COLO668 (cell line): Measurements from ENCODE around the gene IGSF22.

Experiments used
- DNase-seq: peaks from one replicate; lab custom pipeline; 2025; ENCODE audit not compliant: unreplicated experiment; lab: John Stamatoyannopoulos, UW

IGSF22 gene

DNA sequence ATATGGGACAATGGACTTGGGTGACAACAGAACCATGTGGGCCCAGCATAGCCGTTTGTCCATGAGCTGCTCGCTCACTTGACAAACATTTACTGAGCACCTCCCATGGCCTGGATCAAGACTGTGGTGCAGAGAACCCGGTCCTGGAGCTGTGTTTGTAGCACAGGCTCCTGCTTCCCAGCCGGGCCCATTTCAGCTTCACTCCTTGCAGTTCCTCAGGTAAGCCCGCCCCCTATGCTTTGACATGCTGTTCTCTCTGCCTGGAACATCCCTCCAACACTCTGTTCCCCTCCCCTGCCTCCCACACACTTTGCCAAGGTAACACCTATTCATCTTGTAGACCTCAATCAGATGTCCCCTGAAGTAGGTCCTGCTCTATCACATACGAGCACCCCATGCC is 19.3 kb upstream of the IGSF22 start:
- DNase-seq = no peak

DNA sequence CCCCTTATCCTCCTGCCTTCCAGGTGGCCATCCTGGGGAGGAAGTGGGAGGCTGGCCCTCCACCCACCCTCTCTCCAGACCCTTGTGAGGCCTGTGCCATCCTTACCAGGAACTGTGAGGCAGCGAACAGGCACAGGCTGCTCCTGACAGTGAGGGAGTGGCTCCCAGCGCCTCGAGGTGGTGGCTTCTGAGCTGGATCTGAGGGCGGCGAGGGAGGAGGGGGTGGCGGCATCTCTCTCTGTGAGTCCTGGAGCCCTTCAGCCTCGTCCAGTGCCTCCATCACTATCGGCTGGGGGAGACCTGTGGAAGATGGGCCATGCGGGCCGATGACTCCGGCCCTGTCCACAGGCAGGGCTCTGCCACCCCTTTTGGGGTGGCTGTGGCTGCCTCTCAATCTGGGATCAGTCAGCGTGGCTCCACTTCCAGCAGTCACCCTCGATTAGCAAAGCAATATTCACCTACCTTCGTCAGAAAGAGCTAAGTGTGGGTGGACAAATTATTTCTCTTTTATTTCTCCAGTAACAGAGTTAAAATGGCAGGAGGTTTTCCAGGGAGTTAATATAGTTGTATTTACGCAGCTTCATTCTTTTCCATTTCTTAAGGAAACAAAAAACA is 18.0 kb upstream of the IGSF22 start:
- DNase-seq = no peak

DNA sequence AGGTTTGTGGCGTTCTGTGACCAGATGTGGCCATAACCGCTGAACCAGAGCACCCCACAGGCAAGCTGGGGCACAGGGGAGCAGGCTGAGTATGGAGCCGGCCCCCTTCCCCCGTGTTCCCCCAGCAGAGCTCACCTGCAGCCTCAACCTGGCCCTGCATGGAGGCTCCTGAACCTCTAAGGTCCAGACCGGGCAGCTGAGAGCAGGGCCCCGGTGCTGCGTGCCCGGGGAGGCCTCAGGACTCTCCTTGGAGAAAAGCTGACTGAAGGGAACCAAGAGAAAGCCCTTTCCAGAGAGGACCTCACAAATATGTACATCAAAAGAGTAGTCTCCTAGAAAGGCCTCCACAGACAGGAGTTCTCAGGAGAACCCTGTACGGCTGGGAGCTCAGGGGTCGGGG is 17.4 kb upstream of the IGSF22 start:
- DNase-seq = no peak

DNA sequence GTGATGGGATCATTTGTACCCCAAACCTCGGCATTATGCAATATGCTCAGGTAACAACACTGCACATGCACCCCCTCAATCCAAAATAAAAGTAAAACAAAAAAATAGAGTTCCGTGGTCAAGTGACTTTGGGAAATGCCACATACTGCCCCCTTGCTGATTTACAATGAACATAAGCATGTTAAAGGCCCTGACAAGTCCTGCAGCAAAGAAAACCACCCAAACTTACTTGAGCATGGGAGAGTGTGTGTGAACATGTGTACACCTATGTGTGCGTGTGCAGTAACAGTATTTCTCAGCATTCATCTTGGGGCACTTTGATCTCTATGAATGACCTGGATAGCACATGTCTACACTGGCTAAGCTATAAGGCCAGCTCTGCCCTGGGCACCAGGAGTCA is 15.8 kb upstream of the IGSF22 start:
- DNase-seq = no peak

DNA sequence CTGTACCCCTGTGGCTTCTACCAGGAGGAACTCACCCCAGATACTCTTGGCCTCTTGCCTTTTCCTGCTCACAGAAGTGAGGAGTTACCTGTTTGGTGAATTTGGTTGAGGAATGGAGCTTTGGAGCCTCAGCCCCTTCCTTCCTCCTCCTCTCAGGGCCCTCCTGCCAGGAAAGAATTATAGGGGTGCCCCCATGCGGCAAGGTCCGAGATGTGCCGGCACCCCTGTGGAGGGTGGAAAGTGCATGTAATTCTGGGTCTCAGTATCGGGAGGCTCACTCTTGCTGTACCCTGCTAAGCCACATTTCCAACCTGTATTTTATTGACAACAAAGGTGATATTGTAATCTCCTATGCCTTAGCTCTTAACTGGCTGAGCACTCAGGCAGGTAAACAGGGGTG is 13.7 kb upstream of the IGSF22 start:
- no peak for DNase-seq

DNA sequence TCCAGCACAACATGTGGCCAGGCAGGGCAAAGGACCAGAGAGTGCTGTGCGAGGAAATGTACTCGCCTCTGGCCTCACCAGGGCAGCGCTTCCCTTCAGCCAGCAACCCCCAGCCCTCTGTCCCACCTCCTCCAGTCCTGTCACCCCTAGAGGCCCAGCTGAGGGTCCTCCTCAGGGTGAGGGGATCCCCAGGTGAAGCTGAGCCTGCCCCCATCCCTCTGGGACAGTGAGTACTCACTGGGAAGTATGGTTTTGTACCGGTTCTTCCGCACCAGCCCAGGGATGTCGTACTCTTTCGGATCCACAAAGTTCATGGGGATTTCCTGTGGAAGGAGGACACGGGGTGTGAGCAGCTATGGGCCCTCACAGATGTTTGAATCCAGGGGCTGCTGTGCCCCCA is 11.7 kb upstream of the IGSF22 start:
- no peak for DNase-seq

DNA sequence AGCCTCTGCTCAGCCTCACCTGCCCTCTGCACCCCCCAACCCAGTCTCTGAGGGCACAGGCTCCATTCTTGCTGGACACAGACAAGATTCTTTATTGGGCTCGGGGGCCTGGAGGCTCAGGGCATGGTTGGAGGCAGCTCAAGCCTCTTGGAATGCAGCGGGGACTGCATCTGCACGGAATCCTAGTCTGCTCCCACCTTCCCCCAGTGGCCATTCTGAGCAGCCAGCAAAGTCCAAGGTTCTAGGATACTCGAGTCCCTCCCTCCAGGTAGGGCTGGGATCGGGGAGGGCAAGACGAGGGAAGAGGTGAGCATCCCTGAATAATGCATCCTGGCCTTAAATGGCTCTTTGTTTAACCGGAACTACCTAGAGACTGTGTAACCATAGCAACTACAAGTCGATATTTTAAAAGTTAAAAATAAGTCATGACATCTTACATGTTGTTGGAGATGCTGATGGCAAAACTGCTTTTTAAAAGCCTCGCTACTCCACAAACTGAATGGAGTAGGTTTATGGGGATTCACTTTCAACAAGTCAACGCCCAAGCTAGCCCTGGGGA is 10.7 kb upstream of the IGSF22 start:
- DNase-seq = no peak

DNA sequence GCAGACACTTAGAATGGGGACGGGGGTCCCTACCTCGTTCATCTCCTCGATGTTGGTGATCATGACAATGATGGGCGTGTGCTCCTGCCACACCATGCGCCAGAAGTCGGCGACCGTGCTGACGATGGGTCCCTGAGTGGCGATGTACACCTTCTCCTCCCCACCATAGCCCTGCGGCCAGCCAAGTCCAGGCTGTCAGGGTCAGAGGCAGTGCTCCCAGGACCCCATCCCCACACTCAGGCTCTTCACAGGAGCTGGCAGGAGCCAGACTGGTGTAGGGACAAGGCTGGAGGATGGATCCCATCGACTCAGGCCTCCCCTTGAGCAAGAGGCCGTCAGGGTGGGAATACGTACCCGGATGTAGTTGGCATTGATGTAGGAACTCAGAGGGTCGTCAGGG is 7.2 kb upstream of the IGSF22 start:
- DNase-seq = no peak

DNA sequence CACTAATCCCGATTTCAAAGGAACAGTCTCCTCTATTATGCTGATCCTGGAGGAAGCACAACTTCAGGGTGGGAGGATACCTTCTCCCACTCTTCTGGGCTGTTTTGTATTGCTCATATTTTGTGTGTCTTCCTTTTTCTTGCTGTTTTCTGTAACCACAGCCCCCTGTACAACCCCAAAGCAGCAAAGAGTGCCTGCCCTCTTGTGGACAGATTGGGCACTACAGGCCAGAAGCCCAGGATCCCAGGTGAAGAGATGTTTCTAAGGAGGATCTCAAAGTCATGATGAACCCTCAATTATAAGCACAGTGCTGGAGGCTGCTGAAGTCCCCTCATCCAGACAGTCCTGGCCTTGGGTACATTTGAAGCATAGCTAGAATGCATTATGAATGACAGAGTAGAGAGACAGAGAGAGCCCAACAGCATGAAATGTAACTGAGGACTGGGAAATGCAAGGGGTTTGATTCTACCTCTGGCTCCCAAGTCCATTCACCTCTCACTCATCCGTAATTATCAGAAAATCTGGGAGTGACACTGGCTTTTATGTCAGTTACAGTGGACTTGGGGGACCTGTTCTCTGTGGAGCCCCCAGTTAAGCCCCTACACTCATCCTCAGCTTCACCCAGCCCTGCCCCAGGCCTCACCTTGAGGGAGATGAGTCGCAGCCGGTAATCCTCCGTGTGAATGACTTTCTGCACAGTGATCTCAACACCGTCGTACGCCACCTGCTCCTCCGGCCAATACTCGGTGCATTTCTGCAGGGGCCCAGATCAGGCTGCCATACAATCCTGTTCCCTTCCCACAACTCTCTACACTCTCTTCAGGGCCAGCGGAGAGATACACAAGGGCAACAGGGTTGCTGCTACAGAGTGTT is 6.2 kb upstream of the IGSF22 start:
- DNase-seq = peak; percentile 33

DNA sequence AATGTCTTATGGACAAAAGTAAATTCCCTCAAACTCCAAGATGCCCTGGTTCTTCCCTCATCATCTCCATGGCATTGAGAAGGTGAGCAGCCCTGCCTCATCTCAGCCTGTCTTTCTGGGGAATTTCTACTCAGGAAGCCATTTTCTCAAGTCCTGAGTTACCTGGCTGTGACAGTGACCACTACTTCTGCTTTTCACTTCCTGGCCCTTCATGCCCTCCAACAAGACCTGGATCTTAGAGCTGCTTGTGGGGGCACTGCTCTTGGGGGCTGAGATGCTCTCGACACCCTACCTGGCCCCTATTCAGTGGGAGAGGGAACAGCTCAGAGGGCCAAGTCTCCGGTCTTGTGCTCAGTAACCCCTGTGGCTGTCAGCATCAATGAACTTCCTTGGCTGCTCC is 5.5 kb upstream of the IGSF22 start:
- no peak for DNase-seq

DNA sequence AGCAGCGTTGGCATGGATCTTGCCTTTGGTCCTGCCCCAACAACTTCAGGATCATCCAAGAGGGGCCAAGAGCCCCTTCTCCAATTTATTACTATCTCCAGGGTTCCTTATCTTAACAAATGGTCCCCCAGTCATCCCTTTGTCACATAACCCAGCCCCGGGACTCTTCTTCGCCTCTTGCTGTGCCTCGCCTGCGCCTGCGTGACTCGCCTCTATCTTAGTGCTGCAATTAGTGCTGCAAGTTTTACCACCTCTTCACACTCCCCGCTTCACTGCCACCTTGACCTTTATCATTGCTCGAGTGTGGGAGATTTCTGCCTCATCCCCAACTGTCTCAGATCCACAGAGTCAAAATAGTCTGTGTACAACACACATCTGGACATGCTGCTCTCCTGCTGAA is 4.0 kb upstream of the IGSF22 start:
- no peak for DNase-seq

DNA sequence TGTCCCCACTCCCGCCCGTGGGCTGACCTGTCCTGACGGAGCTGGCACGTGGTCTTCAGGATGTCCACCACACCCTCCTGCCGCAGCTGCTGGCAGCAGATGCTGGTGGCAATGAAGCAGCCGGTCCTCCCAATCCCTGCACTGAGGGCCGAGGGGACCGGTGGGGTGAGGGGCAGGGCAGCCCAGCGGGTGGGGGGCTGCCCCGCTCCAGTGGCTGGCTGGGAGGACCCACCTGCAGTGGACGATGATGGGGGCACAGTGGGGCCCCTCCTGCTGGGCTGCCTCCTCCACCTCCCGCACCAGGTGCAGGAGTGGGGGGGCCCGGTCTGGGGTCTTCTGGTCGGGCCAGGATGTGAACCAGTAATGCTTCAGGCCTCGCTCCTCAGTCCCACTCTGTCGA is 3.4 kb upstream of the IGSF22 start:
- no peak for DNase-seq

DNA sequence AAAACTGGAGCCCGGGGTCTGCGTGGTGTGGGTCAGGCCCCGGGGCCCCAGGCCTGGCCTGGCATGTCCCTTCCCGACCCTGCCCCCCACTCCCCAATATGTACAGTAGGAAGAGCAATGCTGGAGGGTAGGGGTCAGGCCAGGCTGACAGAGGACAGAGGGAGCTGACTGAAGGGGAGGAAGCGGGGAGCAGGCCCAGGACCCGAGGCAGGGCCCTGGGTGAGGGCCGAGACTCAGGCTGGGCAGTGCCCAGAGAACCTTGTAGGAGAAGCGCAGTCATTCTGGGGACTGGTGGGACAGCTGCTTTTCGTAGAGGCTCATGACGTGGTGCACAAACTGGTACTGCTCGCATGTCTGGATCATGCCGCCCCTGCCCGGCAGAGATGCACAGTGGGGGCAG is 2.7 kb upstream of the IGSF22 start:
- DNase-seq = no peak

DNA sequence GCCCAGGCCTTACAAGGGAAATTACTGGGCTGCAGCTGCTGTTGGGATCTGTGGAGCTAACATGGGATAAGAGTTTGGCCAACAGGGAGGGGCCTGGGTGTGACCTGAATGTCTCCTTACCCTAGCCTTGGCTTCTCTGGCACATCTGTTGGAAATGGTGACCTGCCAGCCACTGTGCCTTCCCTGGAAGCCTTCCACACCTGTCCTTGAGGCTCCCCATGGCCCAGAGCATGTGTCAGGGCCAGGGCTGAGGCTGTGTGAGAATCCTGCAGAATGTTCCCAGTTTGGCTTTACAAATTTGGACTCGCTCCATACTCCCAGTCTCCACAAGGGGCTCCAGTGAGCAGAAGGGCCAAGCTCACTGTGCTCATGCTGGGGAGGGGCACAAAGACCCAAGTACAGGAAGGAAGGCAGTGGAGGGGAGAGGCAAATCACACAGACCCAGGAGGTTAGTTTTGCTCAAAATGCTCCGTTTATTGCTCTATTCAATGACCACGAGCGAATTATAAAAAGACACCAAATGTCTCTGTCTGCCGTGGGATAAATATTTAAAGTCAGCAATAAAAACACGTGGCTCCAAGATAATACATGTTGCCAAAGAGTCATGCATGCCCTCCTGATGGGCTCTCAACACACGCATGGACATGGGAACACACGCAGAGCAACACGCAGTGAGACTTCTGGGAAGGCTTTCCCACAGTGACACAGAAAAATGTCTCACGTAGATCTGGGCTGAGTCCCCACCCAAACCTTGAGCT is 1.7 kb upstream of the IGSF22 start:
- DNase-seq = peak; percentile 32

DNA sequence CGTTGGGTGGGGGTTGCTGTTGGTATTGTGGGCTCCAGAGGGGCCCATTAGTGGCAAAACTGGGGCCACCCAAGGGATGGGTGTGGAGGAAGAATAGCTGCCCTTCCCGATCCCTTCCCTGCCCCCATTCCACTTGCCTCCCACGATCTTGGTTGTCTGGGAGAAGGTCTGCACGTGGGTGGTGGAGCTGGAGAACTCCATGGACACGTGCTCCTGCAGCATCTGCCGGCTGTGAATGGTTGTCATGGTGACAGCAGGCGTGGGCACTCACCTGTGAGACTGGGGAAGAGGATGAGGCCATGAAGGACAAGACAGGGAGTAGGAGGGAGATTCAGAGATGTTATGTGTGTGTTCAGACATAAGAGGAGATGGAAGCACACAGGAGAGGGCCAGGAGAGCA is 2.0 kb downstream of the IGSF22 start:
- DNase-seq = peak; percentile 65

DNA sequence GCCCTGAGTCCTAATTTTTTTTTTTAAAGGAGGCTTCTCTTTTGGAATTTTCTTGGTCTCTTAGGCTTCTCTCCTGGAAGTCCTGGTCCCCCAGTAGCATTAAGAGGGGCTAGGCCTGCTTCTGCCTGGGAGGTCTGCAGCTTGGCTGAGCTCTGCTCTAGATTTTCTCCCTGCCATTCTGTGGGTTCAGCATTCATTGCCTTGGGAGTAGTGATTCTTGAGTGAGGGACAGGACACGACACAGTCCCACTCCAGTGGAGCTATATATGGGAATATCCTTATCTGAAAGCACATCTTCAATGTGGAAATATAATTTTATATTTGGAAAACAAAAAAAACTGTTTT is 3.7 kb downstream of the IGSF22 start:
- no peak for DNase-seq

DNA sequence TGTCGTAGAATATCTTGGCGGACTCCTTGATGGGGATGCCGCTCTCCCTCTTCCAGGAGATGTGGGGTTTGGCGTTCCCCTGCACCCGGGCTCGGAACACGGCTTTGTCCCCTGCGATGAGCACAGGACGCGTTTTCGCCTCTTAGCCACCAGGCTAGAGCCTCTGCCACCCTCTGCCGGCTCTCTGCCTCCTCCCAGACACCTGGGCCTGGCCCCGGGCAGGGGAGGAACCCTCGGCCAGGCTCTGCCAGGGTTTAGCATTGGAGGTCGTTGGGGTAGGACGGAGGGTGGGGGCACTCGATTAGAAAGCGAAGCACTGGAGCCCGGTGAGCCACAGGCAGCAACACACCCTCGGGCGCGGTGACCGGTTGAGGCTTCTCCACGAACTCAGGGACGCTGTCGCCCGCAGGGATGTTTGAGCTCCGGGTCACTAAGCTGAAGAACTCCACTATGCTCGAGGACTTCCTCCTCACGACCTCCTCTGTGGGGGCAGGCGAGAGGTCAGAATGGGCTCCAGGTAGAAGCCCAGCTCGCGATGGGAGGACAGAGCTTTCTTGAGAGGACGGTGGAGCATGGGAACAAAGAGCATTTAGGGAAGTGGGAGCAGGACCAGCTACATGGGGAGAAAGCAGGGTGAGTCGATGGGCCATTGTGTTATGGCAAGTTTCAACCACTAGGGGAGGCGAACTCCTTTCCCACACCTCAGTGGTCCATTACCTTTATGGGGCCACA is 4.3 kb downstream of the IGSF22 start:
- peak; percentile 62 for DNase-seq

DNA sequence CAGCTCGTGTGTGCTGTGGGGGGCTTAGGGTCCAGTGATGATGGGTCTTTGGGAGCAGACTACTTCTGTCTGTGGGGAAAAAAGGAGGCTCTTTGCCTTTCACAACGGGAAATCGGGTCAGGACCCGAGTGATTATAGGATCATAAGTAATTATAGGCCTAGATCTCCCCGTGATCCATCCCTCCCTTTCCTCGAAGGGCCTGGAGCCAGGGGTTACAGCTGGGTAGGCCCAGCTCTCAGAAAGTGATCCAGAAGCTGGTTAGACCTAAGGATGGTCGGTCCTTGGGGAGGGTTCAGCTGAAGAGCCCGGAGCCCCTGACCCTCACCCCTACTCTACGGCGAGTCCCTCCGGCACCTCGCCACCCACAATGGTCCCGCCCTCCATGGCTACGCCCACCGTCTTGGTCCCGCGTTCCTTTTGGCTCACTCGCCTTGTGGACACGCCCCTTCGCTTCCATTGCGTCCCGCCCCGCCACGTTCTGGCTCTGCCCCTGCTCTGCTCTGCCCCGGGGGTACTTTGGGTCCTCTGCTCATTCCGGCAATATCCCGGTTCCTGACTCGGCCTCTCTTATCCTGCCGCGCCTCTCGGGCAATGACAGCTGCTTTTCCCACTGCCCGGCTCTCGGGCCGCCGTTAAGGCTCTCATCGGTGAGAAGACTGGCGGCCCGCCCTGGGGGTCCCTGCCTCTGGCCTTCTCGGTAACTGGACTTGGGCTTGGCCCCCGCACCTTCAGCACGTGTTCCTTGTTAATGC is 5.0 kb downstream of the IGSF22 start:
- DNase-seq = peak; percentile 60

DNA sequence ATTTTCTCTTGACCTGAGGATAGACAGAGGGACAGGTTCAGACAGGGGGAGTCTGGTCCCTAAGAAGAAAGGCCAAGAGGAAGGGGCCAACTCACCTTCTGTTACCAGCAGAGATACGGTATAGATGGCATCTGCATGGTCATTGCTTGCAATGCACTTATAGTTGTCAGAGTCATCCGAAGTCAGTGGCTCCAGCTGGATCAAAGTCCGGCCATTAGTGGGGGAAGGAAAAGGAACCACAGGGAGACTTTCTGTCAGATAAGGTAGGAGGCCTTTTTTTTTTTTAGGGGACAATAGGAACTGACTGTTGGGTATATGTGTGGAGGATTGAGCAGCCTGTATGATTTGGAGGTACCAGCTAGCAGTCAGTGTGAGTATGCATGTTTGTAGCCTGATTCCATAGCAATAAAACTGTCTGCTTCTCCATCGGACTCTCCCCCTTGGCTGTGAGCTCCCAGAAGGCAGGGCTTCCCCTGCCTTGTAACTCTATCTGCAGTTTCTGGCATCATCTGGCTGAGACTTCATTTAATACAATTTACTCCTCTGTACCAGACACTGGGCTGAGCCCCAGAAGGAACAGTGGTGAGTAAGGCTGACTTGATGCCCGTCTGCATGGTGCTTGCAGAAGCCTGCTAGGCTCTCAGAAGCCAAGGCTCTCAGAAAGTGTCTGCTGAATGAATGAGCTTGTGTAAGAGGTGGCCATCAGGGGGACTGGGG is 5.7 kb downstream of the IGSF22 start:
- no peak for DNase-seq

DNA sequence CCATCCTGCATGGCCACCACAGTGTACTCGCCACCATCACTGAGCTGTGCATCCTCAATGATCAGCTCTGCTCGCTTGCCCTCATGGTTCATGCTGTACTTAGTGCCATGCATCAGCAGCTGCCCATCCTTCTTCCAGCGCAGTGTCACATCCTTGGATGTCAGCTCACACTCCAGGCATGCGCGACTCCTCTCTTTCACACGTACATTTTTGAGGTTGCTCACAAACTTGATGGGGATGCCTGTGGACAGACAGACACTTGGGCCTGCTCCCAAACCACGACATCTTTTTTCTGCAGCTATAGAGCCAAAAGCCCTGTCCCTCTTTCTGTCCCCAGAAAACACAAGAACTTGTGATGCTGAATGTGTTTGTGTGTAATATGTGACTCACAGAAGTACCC is 10.5 kb downstream of the IGSF22 start:
- DNase-seq = no peak
